SH-SY5Y (cell line): Measurements from ENCODE around the gene SOCS6.

Experiments
- GATA2 ChIP-seq: IDR thresholded peaks from 2 replicates; pipeline ENCODE4 v1.6.1; 2011; ENCODE audit warnings: mild to moderate bottlenecking, low read depth, low read length
- GATA3 ChIP-seq: IDR thresholded peaks from 2 replicates; pipeline ENCODE4 v1.6.1; 2011; ENCODE audit warnings: low read depth, mild to moderate bottlenecking, low read length, moderate library complexity

- TF ChIP-seq GATA2 (no peak), GATA3 (no peak)
Measured at GRCh38 chr18:70324897-70325296, 36.1 kb downstream of the SOCS6 start.
